SK-N-SH (cell line): ENCODE data around the gene VASN. TPM values are rescaled to one million over a fixed set of nuclear protein-coding genes. Genes with fewer than 3 reads are reported as not detected.

Experiments
- CTCF ChIA-PET: fragments of 300-600, 350-600 bp; formaldehyde crosslinking; extraction: SDS; loops from one replicate; lab custom pipeline; 2021; lab: Yijun Ruan, JAX
- POLR2A ChIA-PET: fragments of 350-600 bp; sonication (Branson Sonifier 250); formaldehyde crosslinking; extraction: SDS; loops from one replicate; lab custom pipeline; 2020; ENCODE audit warnings: antibody characterized with exemption, inconsistent platforms; lab: Yijun Ruan, JAX
- DNase-seq: peaks from one replicate; pipeline ENCODE4 v3.0.0; 2012
- H2AFZ ChIP-seq: fragments of 200-600 bp; sonication (generic); 2 replicates; pipeline ENCODE4 v1.8.1; 2016; ENCODE audit warnings: antibody characterized with exemption, mild to moderate bottlenecking, low read depth
- H3F3A ChIP-seq: fragments of 200-600 bp; sonication (generic); replicated peaks from 2 replicates; pipeline ENCODE3; 2016; ENCODE audit warnings: antibody characterized with exemption, mild to moderate bottlenecking; ENCODE audit not compliant: insufficient read depth
- H3K27ac ChIP-seq, 2 experiments: fragments of 200-500 bp in 1 of 2; fragments of 200-600 bp in 1 of 2; sonication (Bioruptor generic) in 1 of 2; sonication (generic), shearing (Covaris generic) in 1 of 2; 2 replicates each; pipeline versions ENCODE4 v1.5.1 to v1.6.1; 2014 to 2016; ENCODE audit warnings: low read depth in 2 of 2, inconsistent platforms in 1 of 2, low read length in 1 of 2, mild to moderate bottlenecking in 1 of 2, mixed read lengths in 1 of 2
- H3K27me3 ChIP-seq: fragments of 200-600 bp; sonication (generic), shearing (Covaris generic); 2 replicates; pipeline ENCODE4 v1.6.1; 2016; ENCODE audit warnings: mixed run types; ENCODE audit not compliant: insufficient read depth
- H3K36me3 ChIP-seq, 2 experiments: fragments of 200-500 bp in 1 of 2; fragments of 200-600 bp in 1 of 2; sonication (Bioruptor generic) in 1 of 2; sonication (generic) in 1 of 2; replicated peaks in 1 of 2; 2 replicates each; pipeline versions ENCODE3 to v1.5.1; 2014 to 2016; ENCODE audit warnings: low read length in 1 of 2, mild to moderate bottlenecking in 1 of 2; ENCODE audit not compliant: insufficient read depth in 2 of 2, control insufficient read depth in 1 of 2
- H3K4me1 ChIP-seq, 2 experiments: fragments of 200-500 bp in 1 of 2; fragments of 200-600 bp in 1 of 2; sonication (Bioruptor generic) in 1 of 2; sonication (generic), shearing (Covaris generic) in 1 of 2; 2 replicates each; pipeline versions ENCODE4 v1.5.1 to v1.6.1; 2014 to 2016; ENCODE audit warnings: low read depth in 1 of 2, low read length in 1 of 2, mixed run types in 1 of 2; ENCODE audit not compliant: insufficient read depth in 2 of 2, control insufficient read depth in 1 of 2
- H3K4me2 ChIP-seq: fragments of 200-600 bp; sonication (generic), shearing (Covaris generic); 2 replicates; pipeline ENCODE4 v1.6.1; 2017; ENCODE audit warnings: mixed run types
- H3K4me3 ChIP-seq, 2 experiments: fragments of 200-500 bp in 1 of 2; fragments of 200-600 bp in 1 of 2; sonication (Bioruptor generic) in 1 of 2; sonication (generic), shearing (Covaris generic) in 1 of 2; 2 replicates each; pipeline versions ENCODE4 v1.5.1 to v1.8.1; 2014 to 2016; ENCODE audit warnings: low read depth in 2 of 2, inconsistent platforms in 1 of 2, low read length in 1 of 2, mild to moderate bottlenecking in 1 of 2, mixed read lengths in 1 of 2, moderate library complexity in 1 of 2
- H3K79me2 ChIP-seq: fragments of 200-600 bp; sonication (generic); 2 replicates; pipeline ENCODE4 v1.8.1; 2017; ENCODE audit warnings: mild to moderate bottlenecking; ENCODE audit not compliant: insufficient read depth
- H3K9ac ChIP-seq: fragments of 200-600 bp; sonication (generic); 2 replicates; pipeline ENCODE4 v1.6.1; 2017; ENCODE audit warnings: mixed run types
- H3K9me2 ChIP-seq: fragments of 200-600 bp; sonication (generic); 2 replicates; pipeline ENCODE4 v1.6.1; 2017; ENCODE audit warnings: mixed run types
- H3K9me3 ChIP-seq: fragments of 200-600 bp; sonication (generic); 2 replicates; pipeline ENCODE4 v1.6.1; 2017; ENCODE audit warnings: mixed run types, mild to moderate bottlenecking, moderate library complexity
- H4K20me1 ChIP-seq: fragments of 200-600 bp; sonication (generic); 2 replicates; pipeline ENCODE4 v1.6.1; 2017; ENCODE audit warnings: mild to moderate bottlenecking, mixed run types; ENCODE audit not compliant: insufficient read depth
- CHD2 ChIP-seq: fragments of 150-350 bp; IDR thresholded peaks from 2 replicates; pipeline ENCODE4 v1.6.1; 2018; ENCODE audit warnings: low read length; ENCODE audit not compliant: partially characterized antibody
- ELF1 ChIP-seq: IDR thresholded peaks from 2 replicates; pipeline ENCODE4 v1.4.0; 2012
- EP300 ChIP-seq, 2 experiments: IDR thresholded peaks; 2 replicates each; pipeline versions ENCODE4 v1.4.0 to v1.6.1; 2012; ENCODE audit warnings: borderline replicate concordance in 1 of 2, low read depth in 1 of 2, low read length in 1 of 2
- EZH2phosphoT487 ChIP-seq: fragments of 200-600 bp; sonication (generic); IDR thresholded peaks from 2 replicates; pipeline ENCODE4 v1.6.1; 2017; ENCODE audit warnings: low read depth, mixed run types, mild to moderate bottlenecking, antibody characterized with exemption, moderate library complexity, borderline replicate concordance
- FOSL2 ChIP-seq: IDR thresholded peaks from 2 replicates; pipeline ENCODE4 v1.4.0; 2012; ENCODE audit warnings: low read depth, mild to moderate bottlenecking, moderate library complexity, borderline replicate concordance
- JUND ChIP-seq: IDR thresholded peaks from 2 replicates; pipeline ENCODE4 v1.4.0; 2012
- MAX ChIP-seq: IDR thresholded peaks from 2 replicates; pipeline ENCODE4 v1.4.0; 2012; ENCODE audit warnings: low read depth
- MXI1 ChIP-seq: IDR thresholded peaks from 2 replicates; pipeline ENCODE4 v1.6.1; 2012; ENCODE audit warnings: mild to moderate bottlenecking, low read depth, low read length, improper control_type of control experiment
- NFIC ChIP-seq: IDR thresholded peaks from 2 replicates; pipeline ENCODE4 v1.4.0; 2012; ENCODE audit warnings: borderline replicate concordance
- NRF1 ChIP-seq: IDR thresholded peaks from 2 replicates; pipeline ENCODE4 v1.6.1; 2012; ENCODE audit warnings: low read depth, mild to moderate bottlenecking, low read length
- PBX3 ChIP-seq: IDR thresholded peaks from 2 replicates; pipeline ENCODE4; 2012
- POLR2AphosphoS5 ChIP-seq: IDR thresholded peaks from 2 replicates; pipeline ENCODE4 v1.6.1; 2012; ENCODE audit warnings: low read depth, low read length
- RAD21 ChIP-seq: IDR thresholded peaks from 2 replicates; pipeline ENCODE4 v1.6.1; 2012; ENCODE audit warnings: mild to moderate bottlenecking, low read length
- REST ChIP-seq: IDR thresholded peaks from 2 replicates; pipeline ENCODE4 v1.6.1; 2012; ENCODE audit warnings: mild to moderate bottlenecking, low read depth, low read length, moderate library complexity
- SIN3A ChIP-seq: IDR thresholded peaks from 2 replicates; pipeline ENCODE4 v1.6.1; 2012; ENCODE audit warnings: low read depth, mild to moderate bottlenecking, low read length, moderate library complexity, borderline replicate concordance
- SMC3 ChIP-seq: IDR thresholded peaks from 2 replicates; pipeline ENCODE4 v1.6.1; 2012; ENCODE audit warnings: low read depth, low read length, improper control_type of control experiment
- TEAD4 ChIP-seq: IDR thresholded peaks from 2 replicates; pipeline ENCODE4 v1.4.0; 2012; ENCODE audit warnings: mild to moderate bottlenecking, borderline replicate concordance; ENCODE audit not compliant: insufficient read depth
- WGBS: methylation state at CpG from one replicate; pipeline ENCODE4 v1.1.6; 2017; ENCODE audit warnings: low lambda C conversion rate; 5-methylcytosine and 5-hydroxymethylcytosine counted together
- polyA plus RNA-seq, 3 experiments: library from polyadenylated mRNA; depleted of rRNA; stranded (reverse); fragments of >200 nt; gene quantifications; 2 replicates each; pipeline ENCODE4 v1.2.3, GENCODE V29; 2012

Gene VASN
- polyA plus RNA-seq, 1 of the 3 experiments (the other 2 are of a cell fraction): 37.4 TPM

GRCh38 chr16:4356820-4357219 is 14.8 kb upstream of the VASN start (continued):
- TF ChIP-seq SIN3A (no peak), CHD2 (no peak), REST (no peak), NRF1 (no peak), ELF1 (no peak), POLR2AphosphoS5 (no peak), SMC3 (no peak)
- TF ChIP-seq, all 33 proteins: peak for 0

DNA sequence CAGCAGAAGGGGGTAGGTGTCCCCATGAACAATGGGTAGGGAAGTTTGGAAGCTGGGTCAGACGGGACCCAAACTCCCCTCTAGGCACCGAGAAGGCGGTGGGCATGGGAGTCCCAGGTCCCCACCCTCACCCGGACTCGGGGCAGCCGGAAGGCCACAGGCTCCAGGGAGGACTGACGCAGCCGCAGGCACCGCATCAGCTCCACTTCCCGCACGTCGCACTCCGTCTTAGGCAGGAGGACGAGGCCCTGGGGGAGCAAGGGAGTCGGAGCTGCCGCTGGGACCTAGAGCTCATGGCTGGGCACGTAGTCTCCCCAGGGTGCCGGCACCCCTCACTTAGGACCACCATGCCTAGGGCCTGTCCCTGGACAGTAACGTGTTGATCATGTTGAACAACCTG is 13.4 kb upstream of the VASN start:
- peaks cover 0 to 2% of the 10 kb centered on the region in 2 experiments for H3K36me3 ChIP-seq
- H3K27ac ChIP-seq: no peak overlapping the region
- TF ChIP-seq PBX3 (no peak), TEAD4 (no peak), EP300 (IDR thresholded peaks at IDR 0.05; ENCODE audit: borderline replicate concordance in 1 of 2, low read depth in 1 of 2, low read length in 1 of 2) (no peak), NFIC (no peak), MAX (no peak), SMC3 (no peak), JUND (no peak), EZH2phosphoT487 (no peak), SIN3A (no peak), MXI1 (no peak), RAD21 (no peak), FOSL2 (no peak)
- H3K9me3 ChIP-seq: no peaks in the 10 kb centered on the region
- H3K79me2 ChIP-seq: no peaks in the 10 kb centered on the region
- H3K9me2 ChIP-seq: no peaks in the 10 kb centered on the region
- H3K4me1 ChIP-seq: peaks cover 0 to 10% of the 10 kb centered on the region in 2 experiments; a peak in 1 of 4 replicates
- peaks cover 6% of the 10 kb centered on the region for H3F3A ChIP-seq
- ChIA-PET CTCF (interaction anchor here (0.8 to 5.6 kb wide), 8 partner anchors 11 to 57 kb away, joined by 4 to 299 read pairs (median 16); partner anchors contain the start of gene CORO7), POLR2A (interaction anchor here (1.4 kb wide), 1 partner anchor 45 kb away, joined by 3 read pairs; no protein-coding TSS in a partner anchor)
- H3K4me3 ChIP-seq: no peak overlapping the region
- H3K27me3 ChIP-seq: no peaks in the 10 kb centered on the region
- no peak overlapping the region for H3K9ac ChIP-seq
- WGBS: 94% methylated on average over 13 of the region's 19 CpGs
- H3K4me2 ChIP-seq: no peak overlapping the region
- no peak overlapping the region for H2AFZ ChIP-seq
- no peak for DNase-seq
- H4K20me1 ChIP-seq: no peaks in the 10 kb centered on the region
